ENCODE data around the gene IL15RA.

The IL15RA gene, protein sequence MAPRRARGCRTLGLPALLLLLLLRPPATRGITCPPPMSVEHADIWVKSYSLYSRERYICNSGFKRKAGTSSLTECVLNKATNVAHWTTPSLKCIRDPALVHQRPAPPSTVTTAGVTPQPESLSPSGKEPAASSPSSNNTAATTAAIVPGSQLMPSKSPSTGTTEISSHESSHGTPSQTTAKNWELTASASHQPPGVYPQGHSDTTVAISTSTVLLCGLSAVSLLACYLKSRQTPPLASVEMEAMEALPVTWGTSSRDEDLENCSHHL

GRCh38 chr10:5977471-5978229 is at the start of gene IL15RA:
IL15RA (minus strand) TSS chr10:5977543; CDS start chr10:5977492, 51 bp downstream.
- peak; percentile 90 for DNase-seq

DNA sequence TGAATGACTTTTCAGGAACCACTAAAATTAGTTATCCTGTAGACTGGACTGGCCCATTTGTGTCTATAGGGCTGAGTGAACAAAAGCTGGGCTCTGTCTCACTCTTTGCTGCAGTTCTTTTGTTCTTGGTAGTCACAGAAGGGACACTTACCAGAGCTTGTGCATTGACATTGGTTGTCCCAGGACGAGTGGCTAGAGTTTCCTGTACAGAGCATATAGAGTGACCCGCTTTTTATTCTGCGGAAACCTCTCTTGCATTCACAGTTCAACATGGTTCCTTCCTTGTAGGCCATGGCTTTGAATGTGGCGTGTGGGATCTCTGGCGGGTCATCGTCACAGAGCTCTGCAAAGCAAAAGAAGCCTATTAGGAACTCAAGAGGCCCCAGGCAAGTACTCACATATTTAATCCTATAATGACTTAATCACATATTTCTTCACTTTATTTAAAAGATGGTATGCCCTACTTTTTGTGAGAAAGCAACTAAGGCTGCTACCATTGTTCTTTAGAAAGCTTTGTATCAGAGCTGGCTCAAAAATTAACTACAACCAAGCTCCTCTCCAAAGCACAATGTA is 48.4 kb upstream of the IL15RA start:
- DNase-seq = no peak

GRCh38 chr10:6024334-6024682 is 47.0 kb upstream of the IL15RA start:
- no peak for DNase-seq

GRCh38 chr10:6023661-6024333 is 46.5 kb upstream of the IL15RA start:
- DNase-seq = no peak

DNA sequence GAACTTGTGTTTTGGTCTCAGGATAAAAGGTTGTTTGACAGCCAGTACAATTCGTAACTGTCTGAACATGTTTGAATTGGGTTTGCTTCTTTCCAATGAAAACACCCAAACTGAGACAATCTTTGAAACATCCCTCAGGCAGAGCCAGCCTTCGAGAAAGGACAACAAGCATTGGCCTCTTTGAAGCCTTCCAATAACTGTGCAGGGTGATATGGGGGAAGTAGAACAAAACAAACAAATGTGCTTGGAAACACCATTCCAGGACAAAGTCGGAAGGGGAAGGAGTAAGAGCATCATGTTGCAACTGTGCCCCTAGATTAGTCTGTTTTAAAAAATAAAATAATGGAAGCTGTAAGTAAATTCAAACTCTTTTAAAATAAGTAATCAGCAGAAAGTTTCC is 45.3 kb upstream of the IL15RA start:
- DNase-seq = no peak

DNA sequence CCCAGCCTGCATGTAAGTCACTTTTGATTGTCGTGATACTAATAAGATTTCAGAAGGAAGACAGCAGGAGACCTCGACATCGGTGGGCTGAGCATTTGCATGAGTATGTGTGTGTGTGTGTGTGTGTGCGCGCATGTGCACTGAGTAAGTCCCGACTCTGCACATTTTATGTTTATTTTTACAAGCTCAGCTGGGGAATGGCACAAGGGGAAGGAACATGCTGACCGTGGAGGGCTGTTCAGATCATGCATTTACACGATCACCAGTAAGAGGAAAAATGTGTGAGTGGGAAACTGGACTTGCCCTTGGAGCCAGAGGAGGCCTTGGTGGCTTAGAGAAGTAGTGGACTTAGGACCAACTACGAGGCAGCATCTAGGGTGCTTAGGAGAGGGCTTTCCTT is 43.5 kb upstream of the IL15RA start:
- no peak for DNase-seq

DNA sequence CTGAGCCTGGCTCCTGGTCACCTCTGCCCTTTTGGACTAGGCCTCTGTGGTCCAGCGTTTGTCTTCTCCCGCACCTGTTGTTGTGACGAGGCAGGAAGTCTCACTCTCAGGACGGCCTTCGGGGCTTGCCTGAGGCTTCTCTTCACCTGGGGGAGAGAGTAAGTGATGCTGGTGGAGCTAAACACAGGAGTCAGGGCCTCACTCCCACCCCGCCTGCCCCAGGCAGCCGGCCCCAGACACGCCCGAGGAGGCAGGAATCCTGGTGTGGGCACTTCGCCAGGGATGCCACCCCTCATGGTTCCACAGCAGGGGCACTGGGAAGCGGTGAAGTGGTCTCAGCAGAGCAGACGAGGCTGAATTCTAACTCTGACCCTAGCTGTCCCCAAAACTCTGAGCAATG is 42.5 kb upstream of the IL15RA start:
- no peak for DNase-seq

DNA sequence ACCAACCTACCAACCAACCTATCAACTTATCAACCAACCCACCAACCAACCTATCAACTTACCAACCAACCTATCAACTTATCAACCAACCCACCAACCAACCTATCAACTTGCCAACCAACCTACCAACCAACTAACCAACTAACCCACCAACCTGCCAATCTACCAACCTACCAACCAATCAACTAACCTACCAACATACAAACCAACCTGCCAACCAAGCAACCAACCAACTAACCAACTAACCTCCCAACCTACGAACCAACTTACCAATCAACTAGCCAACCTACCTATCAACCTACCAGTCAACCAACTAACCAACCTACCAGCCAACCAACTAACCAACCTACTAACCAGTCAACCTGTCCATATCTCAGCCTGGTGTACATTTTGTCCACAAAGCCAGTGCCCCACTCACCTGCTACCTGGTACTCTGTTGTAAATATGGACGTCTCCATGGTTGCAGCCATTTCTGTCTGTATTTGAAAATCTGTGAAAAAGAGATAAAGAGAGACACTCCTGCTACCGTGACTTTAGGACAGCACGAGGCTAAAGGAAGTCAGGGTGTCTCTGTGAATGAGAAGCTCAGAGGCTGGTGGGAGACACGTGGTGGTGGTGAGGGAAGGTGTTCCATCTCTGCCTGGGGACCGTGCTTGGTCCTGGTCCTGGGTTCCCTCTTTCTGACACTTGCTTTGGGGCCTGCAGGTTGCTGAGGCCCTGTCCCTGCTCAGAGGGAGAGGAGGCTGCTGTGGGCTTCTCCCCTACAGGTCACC is 41.9 kb upstream of the IL15RA start:
- peak; percentile 19 for DNase-seq

GRCh38 chr10:6018422-6018821 is 41.1 kb upstream of the IL15RA start:
- peak; percentile 15 for DNase-seq

DNA sequence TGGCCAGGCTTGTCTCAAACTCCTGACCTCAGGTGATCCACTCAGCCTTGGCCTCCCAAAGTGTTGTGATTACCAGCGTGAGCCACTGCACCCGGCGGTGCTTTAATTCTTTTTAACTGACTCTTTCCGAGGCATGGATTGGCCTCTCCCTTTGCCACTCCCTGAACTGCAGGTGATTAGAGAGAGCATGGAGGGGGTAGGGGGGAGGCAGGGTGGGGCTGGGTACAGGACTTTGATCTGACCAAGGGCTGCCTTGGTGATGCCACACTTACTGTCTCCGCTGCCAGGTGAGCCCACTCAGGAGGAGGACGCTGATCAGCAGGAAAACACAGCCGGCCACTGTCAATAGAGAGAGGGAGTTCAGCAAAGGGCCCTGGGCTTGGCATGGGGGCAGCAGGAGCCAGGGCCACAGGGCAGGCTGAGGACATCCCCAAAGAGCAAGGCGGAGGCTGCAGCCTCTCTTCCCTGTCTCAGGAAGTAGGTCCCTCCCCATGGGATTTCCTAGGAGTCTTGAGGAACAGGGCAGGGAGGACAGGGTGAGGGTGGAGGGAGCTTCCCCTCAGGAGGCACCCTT is 40.5 kb upstream of the IL15RA start:
- no peak for DNase-seq

DNA sequence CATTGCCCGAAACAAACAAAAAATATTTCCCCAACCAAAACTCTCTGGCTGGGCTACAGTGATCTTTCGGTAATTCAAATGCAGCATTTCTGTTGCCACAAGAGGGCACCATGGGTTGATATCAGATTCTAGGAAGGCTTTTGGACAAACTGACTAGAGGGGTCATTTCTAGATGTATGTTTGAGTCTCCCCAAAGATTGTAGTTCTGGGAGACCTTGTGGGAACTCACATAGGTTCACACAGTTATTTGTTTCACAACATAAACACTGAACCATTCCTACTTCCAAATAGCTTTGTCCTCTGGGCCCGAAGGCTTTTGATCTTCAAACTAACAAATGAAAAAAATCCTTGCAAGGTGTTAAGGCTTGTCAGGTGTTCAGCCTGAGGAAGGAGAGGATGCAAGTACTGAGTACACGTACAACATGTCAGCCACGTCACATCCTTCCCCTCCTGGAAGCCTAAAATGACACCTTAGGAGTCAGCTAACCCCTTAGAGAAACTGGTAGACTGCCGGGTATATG is 37.0 kb upstream of the IL15RA start:
- DNase-seq = peak; percentile 73

- peak; percentile 61 for DNase-seq
Measured at GRCh38 chr10:6013413-6014192, 36.3 kb upstream of the IL15RA start.

DNA sequence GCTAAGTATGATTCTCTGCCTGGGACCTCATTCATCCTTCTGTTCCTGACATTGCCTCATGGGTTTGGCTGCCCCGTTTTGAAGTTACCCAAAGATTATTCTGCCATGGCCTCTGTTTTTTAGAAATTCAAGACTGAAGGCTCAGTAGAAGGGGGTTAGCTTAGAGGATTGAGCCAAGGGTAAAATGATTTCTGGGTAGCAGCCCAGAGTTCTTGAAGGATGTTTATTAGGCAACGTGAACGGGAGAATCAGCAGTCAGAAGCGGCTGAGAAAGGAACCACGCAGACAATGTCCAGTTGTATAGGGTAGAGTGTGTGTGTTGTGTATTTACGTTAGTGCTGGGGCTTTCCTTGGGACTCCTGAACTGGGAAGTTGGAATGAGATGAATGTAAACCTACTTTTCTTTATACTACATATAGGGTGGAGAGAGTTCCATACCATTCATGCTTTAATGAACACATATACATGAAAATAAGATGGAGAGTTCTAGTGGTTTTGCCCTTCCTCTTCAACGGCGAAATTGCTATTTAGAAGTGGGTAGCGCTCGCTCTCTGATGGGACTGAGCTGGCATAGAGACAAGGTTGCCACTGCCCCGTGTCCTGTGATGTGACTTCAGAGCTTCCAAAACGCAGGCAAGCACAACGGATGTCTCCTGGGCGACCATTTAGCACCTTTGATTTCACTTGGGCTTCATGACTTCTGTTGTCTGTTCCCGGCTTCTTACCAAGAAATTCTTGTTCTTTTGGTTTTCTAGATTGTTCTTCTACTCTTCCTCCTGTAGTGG is 35.0 kb upstream of the IL15RA start:
- DNase-seq = no peak

- no peak for DNase-seq
Measured at GRCh38 chr10:6011558-6011957, 34.2 kb upstream of the IL15RA start.

DNA sequence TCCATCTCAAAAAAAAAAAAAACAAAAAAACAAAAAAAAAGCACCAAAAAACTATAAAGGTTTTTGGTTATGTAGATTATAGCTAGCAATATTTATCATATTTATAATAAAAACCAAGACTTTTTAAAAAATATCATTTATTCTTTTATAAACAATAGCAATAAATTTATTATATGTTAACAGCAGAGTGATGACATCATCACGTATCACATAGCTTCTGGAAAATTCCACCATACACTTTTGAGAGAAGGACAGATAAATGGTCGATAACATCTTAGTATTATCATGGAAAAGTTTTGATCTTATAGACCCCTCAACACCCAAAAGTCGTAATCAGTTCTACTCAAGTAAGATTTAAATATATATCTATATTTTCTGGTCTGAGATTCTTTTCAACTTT is 33.2 kb upstream of the IL15RA start:
- DNase-seq = no peak

- no peak for DNase-seq
Measured at GRCh38 chr10:6009961-6010360, 32.6 kb upstream of the IL15RA start.

DNA sequence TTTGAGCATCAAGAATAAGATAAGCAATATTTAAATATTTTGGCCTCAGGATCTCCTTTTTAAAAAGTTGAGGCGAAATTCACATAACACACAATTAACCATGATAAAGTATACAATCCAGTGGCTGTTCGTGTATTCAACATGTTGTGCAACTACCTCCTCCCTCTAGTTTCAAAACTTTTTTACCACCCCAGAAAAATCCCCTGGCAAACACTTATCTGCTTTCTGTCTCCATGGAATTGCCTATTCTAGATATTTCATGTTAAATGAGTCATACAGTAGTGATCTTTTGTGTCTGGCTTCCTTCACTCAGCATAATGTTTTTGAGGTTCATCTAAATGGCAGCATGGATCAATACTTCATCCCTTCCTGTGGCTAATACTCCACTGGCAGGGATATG is 31.8 kb upstream of the IL15RA start:
- DNase-seq = no peak

- no peak for DNase-seq
Measured at GRCh38 chr10:6008497-6009142, 31.3 kb upstream of the IL15RA start.

GRCh38 chr10:6006991-6007390 is 29.6 kb upstream of the IL15RA start:
- DNase-seq = no peak

DNA sequence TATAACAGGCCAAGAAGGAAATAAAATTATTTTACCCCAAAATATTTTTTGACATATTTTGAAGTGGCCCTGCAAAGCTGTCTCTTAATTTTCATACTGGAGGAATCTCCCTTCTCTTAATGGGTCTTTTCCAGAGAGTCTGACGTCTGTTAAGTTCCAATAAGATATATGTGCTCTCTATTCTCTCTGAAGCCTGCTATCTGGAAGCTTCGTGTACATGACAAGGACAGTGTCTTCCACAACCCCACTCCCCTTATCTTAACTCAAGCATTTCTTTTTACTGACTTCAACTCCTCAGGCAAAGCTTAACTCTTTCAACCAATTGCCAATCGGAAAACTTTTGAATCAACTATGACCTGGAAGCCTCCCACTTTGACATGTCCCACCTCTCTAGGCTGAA is 29.2 kb upstream of the IL15RA start:
- DNase-seq = no peak
